Lower leg skin (tissue), 4 donors: Measurements from ENCODE around the gene IFT88. TPM values are rescaled to one million over a fixed set of nuclear protein-coding genes. Genes with fewer than 3 reads are reported as not detected.

Source experiments
- DNase-seq, 2 donors: peaks; one replicate each; pipeline ENCODE4 v3.0.0-alpha.2; 2019; ENCODE audit warnings: low spot score in 2 of 2
- H3K4me3 ChIP-seq: fragments of 200-600 bp; sonication (generic); 2 replicates; pipeline ENCODE4 v1.5.1; 2017; ENCODE audit warnings: mild to moderate bottlenecking, low read depth; ENCODE audit not compliant: poor library complexity, severe bottlenecking
- CTCF ChIP-seq, 3 donors: fragments of 450-650 bp; IDR thresholded peaks; one replicate each; pipeline ENCODE4 v1.5.1; 2016; ENCODE audit warnings: antibody characterized with exemption in 3 of 3, mild to moderate bottlenecking in 3 of 3, moderate library complexity in 2 of 3
- POLR2A ChIP-seq, 2 donors: fragments of 450-650 bp; IDR thresholded peaks; one replicate each; pipeline ENCODE4 v1.6.1; 2016 to 2017; ENCODE audit warnings: antibody characterized with exemption in 2 of 2, mild to moderate bottlenecking in 1 of 2, moderate library complexity in 1 of 2
- WGBS, 2 donors: methylation state at CpG; one replicate each; pipeline ENCODE4 v1.1.5; 2018; 5-methylcytosine and 5-hydroxymethylcytosine counted together
- intact Hi-C: fragments of 100-400 bp; cut with DNase I; formaldehyde crosslinking; loops from one replicate; pipeline ENCODE4 v1.15.0; 2023; ENCODE audit warnings: low total_unique reads
- total RNA-seq, 4 donors: library from RNA; depleted of rRNA; stranded (reverse); fragments of >200 nt; gene quantifications; one replicate each; pipeline ENCODE4 v1.1.0, GENCODE V29; 2016

The IFT88 gene
- total RNA-seq, 4 donors from 2014 or later = 3.5 to 8.0 (median 6.9) TPM

- WGBS, 2 donors = 77 to 81% methylated on average over 17 to 18 of the region's 18 CpGs
- H3K4me3 ChIP-seq = no peak overlapping the region
- DNase-seq = no peak
- intact Hi-C loops = no loop called here
- TF ChIP-seq CTCF (IDR thresholded peaks at IDR 0.05) (no peak), POLR2A (IDR thresholded peaks at IDR 0.05) (no peak)
Observed at GRCh38 chr13:20684546-20684945, 117.6 kb downstream of the IFT88 start.

- intact Hi-C loops = no loop called here
- no peak for DNase-seq
- WGBS, 2 donors = 79 to 86% methylated on average over 6 of the region's 6 CpGs
- no peak for TF ChIP-seq CTCF (IDR thresholded peaks at IDR 0.05)
- no peak for TF ChIP-seq POLR2A (IDR thresholded peaks at IDR 0.05)
- H3K4me3 ChIP-seq = no peak overlapping the region
Observed at GRCh38 chr13:20685092-20685491, 118.1 kb downstream of the IFT88 start.

DNA sequence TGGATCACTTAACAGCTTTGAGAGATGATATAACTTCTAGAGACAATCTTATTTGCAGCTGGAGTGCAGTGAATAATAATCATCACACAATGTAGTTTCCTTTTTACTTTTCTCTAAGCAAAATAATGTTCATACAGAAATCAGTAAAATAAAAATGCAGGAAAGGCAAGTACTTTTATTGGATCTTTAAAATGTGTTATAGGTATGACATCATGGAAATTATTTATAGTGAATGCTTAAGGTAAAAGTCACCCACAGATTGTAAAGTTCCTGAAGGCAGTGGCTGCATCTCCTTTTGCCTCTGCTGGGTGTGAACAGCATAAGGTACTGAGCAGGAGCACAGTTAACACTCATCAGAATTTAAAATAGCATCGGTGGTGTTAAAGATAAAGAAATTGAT lies 119.2 kb downstream of the IFT88 start:
- no peak for DNase-seq
- H3K4me3 ChIP-seq = no peak overlapping the region
- intact Hi-C loops = no loop called here
- TF ChIP-seq CTCF (IDR thresholded peaks at IDR 0.05) (no peak), POLR2A (IDR thresholded peaks at IDR 0.05) (no peak)
- WGBS, 2 donors = 91 to 96% methylated on average over 1 of the region's 1 CpG

- no peak for DNase-seq
- intact Hi-C loops = no loop called here
- WGBS, 2 donors = 85 to 90% methylated on average over 4 of the region's 4 CpGs
- TF ChIP-seq POLR2A (IDR thresholded peaks at IDR 0.05) (no peak), CTCF (IDR thresholded peaks at IDR 0.05) (no peak)
- no peak overlapping the region for H3K4me3 ChIP-seq
Observed at GRCh38 chr13:20686863-20687579, 120.1 kb downstream of the IFT88 start.

- no peak for DNase-seq
- no peak overlapping the region for H3K4me3 ChIP-seq
- intact Hi-C loops = no loop called here
- 85 to 88% methylated on average over 3 of the region's 3 CpGs for WGBS, 2 donors
- TF ChIP-seq POLR2A (IDR thresholded peaks at IDR 0.05) (no peak), CTCF (IDR thresholded peaks at IDR 0.05) (no peak)
Observed at GRCh38 chr13:20689291-20689690, 122.3 kb downstream of the IFT88 start.

DNA sequence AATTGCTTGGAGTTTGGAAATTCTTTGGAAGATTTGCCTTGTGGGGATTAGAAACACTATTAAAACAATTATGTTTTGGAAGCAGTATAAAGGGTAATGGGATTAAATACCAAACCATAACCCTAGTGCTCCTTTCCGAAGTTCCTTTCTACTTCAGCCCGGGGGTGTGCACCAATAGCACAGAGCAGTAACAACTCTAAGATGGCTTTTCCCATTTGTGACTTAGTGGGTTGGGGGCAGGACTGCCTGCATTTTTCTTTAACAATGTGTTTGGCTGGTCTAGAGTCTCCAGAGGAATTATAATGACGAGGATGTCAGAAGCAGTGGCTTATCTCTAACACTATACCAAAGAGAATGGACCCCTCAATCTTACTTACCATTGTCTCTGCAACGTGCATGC lies 124.7 kb downstream of the IFT88 start:
- intact Hi-C loops = no loop called here
- no peak for DNase-seq
- WGBS, 2 donors = 66 to 72% methylated on average over 4 of the region's 4 CpGs
- TF ChIP-seq POLR2A (IDR thresholded peaks at IDR 0.05) = no peak
- no peak for TF ChIP-seq CTCF (IDR thresholded peaks at IDR 0.05)
- H3K4me3 ChIP-seq = no peak overlapping the region
